GM12874 (cell line): ENCODE measurements around the gene FGF16.

ENCODE experiments used
- TF ChIP-seq, protein P1 (sequence below): IDR thresholded peaks from 2 replicates; pipeline ENCODE4 v1.5.1; 2011; ENCODE audit warnings: low read depth, mild to moderate bottlenecking, control low read depth, low read length, moderate library complexity; ENCODE audit not compliant: insufficient read depth

FGF16 gene

GRCh38 chrX:77426811-77427210 is 20.4 kb upstream of the FGF16 start:
- TF ChIP-seq, protein P1, sequence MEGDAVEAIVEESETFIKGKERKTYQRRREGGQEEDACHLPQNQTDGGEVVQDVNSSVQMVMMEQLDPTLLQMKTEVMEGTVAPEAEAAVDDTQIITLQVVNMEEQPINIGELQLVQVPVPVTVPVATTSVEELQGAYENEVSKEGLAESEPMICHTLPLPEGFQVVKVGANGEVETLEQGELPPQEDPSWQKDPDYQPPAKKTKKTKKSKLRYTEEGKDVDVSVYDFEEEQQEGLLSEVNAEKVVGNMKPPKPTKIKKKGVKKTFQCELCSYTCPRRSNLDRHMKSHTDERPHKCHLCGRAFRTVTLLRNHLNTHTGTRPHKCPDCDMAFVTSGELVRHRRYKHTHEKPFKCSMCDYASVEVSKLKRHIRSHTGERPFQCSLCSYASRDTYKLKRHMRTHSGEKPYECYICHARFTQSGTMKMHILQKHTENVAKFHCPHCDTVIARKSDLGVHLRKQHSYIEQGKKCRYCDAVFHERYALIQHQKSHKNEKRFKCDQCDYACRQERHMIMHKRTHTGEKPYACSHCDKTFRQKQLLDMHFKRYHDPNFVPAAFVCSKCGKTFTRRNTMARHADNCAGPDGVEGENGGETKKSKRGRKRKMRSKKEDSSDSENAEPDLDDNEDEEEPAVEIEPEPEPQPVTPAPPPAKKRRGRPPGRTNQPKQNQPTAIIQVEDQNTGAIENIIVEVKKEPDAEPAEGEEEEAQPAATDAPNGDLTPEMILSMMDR = no peak

- TF ChIP-seq, protein P1 = no peak
Measured at GRCh38 chrX:77427611-77428010, 19.6 kb upstream of the FGF16 start.

DNA sequence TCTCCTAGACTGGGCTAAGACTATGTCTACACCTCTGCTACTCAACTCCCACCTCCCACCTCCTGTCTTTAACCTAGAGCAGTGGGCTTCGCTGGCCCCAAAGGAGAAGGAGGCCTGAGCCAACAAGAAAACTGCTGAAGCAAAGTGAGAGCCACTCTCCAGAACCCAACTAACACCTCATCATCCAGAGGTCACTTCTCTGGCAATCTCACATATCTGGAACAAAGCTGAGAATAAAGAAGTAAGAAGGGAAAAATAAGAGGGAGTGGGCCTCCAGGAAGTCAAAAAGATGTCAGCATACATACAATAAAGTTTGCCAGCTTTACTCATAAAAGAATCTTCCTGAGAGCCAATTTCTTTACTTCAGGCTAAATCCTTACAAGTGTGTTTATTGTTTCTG is 18.6 kb upstream of the FGF16 start:
- TF ChIP-seq, protein P1 = no peak

DNA sequence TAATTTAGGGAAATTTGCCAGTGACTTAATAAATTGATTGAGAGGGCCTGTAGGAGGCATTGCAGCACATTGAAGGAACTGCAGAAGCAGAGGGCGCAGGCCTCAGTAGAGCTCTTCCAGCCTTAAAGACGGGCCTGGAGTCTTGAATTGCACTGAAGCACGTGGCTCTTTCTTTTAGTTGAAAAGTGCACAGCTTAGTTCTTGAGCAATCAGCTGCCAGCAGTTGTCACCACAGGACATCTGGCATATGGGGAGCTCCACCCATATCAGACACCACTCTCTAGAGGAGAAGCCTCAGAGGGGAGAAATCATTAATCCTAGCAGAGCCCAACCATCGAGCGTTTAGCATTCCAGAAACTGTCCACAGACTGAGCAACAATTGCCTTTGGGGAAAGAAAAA is 16.0 kb upstream of the FGF16 start:
- TF ChIP-seq, protein P1 = no peak

DNA sequence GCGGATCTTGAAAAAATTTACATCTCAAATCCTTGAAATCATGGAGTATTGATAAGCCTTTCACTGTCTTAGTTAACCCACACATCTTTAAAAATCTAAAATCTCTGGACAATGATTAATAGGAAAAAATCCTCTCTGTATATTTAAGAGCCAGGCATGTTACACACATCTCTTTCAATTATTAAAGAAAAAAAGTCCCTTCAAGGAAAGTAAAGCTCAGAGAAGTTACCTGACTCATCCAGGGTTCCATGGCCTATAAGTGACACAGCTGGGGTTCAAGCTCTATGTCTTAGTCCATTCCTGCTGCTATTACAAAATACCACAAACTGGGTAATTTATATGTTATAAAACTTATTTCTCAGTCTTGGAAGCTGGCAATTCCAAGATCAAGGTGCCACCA is 14.2 kb upstream of the FGF16 start:
- TF ChIP-seq, protein P1 = no peak

GRCh38 chrX:77434962-77435361 is 12.2 kb upstream of the FGF16 start:
- TF ChIP-seq, protein P1 = no peak

DNA sequence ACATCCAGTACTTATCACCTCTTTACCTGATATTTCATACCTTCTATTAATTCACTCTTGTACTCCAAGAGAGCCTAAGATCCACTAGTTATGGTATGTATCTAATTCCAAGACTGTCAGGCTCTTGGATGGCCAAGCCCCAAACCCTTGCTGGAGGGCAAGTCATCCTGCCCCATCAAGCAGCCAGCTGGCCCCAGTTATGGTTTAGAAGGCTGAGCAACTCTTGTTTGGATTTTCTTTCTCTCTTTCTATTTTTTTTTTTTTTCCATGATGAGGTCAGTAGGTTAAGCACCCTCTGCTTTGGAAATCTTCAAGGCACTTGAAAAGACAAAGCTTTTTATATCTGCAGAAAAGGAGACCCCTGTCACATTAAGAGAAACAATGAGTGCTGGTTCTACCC is 10.9 kb upstream of the FGF16 start:
- TF ChIP-seq, protein P1 = no peak

- TF ChIP-seq, protein P1 = no peak
Measured at GRCh38 chrX:77436682-77437081, 10.5 kb upstream of the FGF16 start.
